Breast epithelium (tissue), 3 donors: Measurements from ENCODE around the gene PRPF6.

Experiments
- POLR2A ChIP-seq: fragments of 450-650 bp; IDR thresholded peaks from one replicate; pipeline ENCODE4 v1.6.1; 2016; ENCODE audit warnings: antibody characterized with exemption, mild to moderate bottlenecking, moderate library complexity
- TF ChIP-seq, protein P1 (sequence below), 3 donors: fragments of 450-650 bp; IDR thresholded peaks; one replicate each; pipeline ENCODE4 v1.5.1; 2016 to 2017; ENCODE audit warnings: antibody characterized with exemption in 3 of 3, mild to moderate bottlenecking in 3 of 3, moderate library complexity in 3 of 3

- no peak for TF ChIP-seq POLR2A
- TF ChIP-seq, protein P1, sequence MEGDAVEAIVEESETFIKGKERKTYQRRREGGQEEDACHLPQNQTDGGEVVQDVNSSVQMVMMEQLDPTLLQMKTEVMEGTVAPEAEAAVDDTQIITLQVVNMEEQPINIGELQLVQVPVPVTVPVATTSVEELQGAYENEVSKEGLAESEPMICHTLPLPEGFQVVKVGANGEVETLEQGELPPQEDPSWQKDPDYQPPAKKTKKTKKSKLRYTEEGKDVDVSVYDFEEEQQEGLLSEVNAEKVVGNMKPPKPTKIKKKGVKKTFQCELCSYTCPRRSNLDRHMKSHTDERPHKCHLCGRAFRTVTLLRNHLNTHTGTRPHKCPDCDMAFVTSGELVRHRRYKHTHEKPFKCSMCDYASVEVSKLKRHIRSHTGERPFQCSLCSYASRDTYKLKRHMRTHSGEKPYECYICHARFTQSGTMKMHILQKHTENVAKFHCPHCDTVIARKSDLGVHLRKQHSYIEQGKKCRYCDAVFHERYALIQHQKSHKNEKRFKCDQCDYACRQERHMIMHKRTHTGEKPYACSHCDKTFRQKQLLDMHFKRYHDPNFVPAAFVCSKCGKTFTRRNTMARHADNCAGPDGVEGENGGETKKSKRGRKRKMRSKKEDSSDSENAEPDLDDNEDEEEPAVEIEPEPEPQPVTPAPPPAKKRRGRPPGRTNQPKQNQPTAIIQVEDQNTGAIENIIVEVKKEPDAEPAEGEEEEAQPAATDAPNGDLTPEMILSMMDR (IDR thresholded peaks at IDR 0.05), result no peak
These were observed 46.5 kb upstream of the PRPF6 start for GRCh38 chr20:63934271-63935068.
